ENCODE measurements around the gene OLFML2B.
"Not testable (repeated sequence)": the region's sequence is repeated elsewhere in the genome, so short reads cannot be mapped to it uniquely, and the experiment has no call there.

Gene OLFML2B

DNA sequence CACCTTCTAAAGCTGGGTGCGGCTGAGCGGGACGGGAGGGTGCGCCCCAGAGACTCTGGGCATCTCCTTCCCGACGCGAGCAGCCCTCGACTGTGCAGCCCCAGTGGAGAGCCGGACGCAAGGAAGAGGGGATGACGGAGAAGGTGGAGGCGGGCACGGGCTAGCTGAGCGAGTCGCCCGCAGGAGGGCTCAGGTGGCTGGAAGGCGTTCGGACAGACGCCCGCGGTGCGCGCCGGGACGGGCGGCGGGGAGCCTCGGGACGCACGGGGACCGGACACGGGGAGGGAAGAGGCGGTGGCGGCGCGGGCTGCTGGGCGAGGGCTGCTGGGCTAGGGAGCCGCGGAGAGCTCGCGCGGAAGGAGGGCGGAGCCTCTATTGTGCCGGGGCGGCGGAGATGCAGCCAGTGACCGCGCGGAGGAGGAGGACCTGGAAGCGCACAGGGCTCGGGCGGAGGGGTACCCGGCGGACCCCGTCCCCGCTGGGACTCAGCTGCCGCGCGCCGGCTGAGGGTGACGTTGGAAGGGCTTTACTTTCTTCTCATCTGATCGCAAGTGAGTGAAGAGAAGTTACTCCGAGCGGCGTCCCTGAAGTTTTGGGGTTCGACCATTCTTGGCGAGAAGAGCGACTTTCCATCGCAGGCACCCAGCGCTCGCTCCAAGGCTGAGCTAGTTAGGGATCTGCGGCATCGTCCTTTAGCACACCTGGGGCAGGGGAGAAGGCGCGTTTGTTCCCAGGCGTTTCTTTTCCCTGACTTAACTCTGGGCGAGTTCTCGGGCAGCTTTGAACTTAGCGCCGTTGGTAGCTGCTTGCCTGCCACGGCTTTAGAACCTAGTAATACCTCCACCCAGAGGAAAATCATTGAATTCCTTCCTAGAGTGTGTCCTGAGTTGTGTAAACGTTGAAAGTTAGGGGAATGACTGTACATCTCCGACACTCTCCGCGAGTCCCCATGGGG, at the start of gene OLFML2B:
OLFML2B (minus strand) TSS at position 323 of the 955 bp plus-strand sequence. CDS start 439 bp downstream, outside the sequence.
- no peak for DNase-seq (ENCODE audit: low read depth in 2 of 2)

DNA sequence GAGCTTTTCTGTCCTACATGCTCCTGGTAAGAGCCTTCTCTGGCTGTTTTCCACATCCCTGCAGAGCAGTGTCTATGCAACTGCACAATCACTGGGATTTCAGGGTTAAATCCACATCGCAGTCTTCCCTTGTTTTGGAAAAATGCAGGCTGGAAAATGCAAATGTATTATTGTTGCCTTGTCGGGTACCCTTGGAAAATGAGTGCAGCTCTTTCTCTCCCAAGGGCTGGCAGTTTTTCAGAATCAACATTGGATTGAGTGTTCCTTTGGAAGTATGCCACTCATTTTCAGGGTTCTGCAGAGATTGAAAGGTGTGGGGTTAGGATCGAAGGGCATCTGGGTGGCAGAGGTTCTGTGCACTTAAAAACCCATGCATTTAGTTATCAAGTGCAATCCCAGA, 49.1 kb upstream of the OLFML2B start:
- DNase-seq (ENCODE audit: low read depth in 2 of 2), result no peak

DNA sequence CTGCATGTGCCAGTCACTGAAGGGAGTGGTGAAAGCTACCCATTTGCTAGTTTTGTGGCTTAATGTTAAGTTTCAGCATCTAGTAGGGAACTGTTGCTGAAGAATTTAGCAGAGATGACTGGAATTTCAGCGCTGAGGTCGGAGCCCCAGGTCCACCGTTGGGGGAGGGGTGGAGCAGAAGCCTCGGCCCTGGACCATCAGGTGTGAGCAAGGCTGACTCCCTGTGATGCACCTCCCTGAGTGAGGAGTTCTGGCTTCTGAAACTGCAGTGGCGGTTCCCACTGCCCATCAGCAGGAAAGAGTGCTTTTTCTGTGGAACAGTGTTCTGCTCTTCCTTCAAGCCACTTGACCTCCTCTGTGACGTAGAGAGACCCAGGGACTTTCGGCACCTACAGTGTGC, 47.2 kb upstream of the OLFML2B start:
- no peak for DNase-seq (ENCODE audit: low read depth in 2 of 2)

DNA sequence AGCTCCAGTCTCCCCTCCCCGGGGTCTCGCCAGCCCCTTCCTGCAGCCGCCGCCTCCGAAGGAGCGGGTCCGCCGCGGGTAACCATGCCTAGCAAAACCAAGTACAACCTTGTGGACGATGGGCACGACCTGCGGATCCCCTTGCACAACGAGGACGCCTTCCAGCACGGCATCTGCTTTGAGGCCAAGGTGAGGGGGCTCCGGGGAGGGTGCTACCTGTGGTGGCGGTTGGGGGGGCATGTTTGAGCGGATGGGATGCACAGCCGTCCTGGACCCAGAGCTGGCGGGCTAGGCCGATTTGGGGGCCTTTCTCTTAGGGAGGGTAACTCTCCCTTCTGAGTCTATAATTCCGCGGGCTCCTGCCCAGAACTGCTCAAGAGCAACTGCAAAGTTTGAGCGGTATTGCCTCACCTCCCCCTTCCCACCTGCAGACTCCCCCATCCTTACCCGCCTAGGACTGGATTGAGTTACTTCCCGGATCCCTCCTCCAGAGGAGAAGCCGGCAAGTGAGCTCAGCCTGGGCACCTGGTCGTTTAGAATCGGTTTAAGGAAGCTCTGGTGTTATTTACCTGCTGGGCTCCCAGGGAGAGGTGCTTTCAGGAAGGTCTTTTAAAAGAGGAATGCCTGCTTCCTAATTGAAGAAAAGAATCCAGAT, 46.6 kb upstream of the OLFML2B start:
- no peak for DNase-seq (ENCODE audit: low read depth in 2 of 2)

DNA sequence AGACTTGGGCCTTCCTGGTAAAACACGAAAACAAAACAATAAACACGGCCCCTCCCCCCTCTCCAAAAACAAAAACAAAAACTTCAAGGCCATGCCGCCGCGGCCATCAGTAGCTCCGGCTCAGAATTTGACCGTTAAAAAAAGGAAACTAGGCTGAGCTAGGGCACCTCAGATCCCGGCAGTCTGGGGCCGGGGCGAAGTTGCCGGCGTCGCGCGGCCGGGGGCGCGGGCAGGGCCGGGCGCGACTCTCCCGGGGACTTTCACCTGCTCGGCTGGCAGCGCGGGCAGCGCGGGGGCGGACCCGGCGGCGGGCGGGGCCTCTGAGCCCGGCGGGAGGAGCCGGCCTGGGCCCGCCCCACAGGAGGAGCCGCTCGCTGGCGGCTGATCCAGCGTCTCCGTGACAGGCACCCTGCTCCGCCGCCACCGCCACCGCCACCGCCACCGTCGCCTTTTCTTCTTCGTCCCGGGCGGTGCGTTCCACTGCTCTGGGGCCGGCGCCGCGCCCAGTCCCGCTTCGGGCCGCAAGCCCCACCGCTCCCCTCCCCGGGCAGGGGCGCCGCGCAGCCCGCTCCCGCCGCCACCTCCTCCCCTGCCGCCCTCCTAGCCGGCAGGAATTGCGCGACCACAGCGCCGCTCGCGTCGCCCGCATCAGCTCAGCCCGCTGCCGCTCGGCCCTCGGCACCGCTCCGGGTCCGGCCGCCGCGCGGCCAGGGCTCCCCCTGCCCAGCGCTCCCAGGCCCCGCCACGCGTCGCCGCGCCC, 45.8 kb upstream of the OLFML2B start, which contains the start of gene NOS1AP:
NOS1AP (plus strand) TSS at position 358 of the 760 bp plus-strand sequence. CDS start 487 bp downstream, outside the sequence.
- DNase-seq (ENCODE audit: low read depth in 2 of 2), result peak; percentile 48 to 53

DNA sequence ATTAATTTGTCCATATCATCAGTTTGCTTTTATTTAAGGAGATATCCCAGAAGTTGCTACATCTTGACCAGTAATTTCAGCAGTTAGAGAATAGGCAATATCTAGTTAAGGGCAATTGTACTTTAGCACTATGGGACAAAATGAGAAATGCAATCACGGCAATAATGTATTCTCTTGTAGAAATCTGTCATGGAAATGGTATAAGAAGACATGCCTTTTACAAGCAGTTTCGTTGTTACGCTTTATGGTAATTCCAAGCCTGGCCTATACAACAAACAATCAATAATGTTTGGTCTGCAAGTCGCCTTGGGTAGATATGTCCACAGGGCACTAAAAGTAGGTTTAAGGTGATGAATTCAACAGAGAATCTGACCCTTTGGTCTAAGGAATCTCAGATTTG, 44.6 kb upstream of the OLFML2B start:
- no peak for DNase-seq (ENCODE audit: low read depth in 2 of 2)

DNA sequence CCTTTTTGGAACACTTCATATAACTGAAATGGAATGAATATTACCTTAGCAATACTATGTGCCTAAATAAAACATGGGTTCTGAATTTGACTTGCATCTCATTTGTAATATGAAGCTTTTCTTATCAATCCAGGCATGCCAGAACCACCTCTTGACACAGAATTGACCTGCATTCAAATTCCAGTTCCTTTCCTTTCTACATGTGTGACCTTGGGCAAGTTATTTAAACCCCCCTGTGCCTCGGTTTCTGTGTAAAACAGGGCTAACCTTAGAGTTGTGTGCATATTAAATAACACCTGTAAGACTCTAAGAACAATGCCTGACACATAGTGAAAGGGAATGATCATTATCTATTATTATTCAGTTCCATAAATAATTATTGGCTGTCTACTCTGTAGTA, 43.8 kb upstream of the OLFML2B start:
- no peak for DNase-seq (ENCODE audit: low read depth in 2 of 2)

DNA sequence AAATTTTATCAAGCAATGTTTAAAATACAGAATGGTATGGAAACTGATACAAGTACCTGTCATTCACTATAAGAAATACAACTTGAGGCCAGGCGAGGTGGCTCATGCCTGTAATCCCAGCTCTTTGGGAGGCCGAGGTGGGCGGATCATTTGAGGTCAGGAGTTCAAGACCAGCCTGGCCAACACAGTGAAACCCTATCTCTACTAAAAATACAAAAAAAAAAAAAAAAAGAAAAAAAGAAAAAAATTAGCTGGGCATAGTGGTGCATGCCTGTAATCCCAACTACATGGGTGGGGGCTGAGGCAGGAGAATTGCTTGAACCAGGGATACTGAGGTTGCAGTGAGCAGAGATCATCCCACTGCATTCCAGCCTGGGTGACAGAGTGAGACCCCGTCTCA, 43.2 kb upstream of the OLFML2B start:
- DNase-seq (ENCODE audit: low read depth in 2 of 2), result not testable (repeated sequence)

DNA sequence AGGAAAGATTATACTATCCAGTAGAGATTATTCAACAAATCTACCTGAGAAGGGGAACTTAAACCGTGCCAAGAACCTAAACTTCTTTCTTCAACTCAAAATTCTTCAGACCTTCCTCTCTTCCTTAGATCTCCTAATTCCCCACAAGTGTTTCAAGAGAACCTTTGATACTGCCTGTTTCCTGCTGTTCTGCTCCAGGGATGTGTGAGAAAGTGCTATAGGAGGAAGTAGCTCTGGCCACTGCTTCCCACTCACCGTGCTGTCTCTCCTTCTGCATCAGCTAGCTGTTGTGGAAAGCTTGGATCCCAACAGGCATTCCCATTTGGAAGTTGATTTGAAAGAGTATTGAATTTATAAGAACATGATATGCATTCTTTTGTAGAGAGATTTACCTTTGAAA, 41.3 kb upstream of the OLFML2B start:
- DNase-seq (ENCODE audit: low read depth in 2 of 2), result no peak

DNA sequence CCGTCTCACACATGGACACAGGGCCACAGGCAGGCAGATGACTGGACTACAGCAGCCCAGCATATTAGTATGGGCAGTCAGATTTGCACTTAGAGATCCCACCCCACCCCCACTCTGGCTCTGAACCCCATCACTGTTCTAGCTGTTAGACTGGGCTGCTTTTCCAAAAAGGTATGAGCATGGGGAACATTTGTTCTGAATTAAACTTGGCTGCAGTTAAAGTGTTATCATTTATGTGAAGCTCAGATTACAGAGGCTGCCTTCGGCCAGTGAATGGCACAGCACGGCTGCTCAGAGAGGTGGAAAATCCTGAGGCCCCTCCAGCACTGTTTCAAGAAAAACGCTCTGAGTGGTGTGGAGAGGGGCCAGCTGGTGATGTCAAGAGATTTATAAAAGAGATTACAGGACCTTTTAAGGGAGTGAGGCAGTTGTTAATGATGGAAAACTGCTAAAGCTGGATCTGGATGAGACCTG, 38.9 kb upstream of the OLFML2B start:
- DNase-seq (ENCODE audit: low read depth in 2 of 2), result no peak

DNA sequence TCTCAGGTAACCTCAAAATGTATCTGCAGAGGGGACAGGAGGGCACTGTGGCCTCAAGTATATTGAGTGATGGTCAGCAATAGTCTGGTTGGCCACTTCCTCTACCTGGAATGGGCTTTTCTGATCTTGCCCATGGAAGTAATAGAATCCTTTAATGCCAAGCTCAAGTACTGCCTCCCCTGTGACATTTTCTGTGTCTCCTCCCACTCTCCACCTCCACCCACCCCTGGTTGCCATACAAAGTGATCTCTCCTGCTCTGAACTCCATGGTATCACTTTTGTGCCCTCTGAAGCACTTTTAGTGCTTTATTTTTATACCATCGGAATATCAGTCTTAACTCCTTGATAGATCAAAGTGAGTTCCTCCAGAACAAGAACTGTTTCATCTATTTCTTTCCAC, 36.6 kb upstream of the OLFML2B start:
- DNase-seq (ENCODE audit: low read depth in 2 of 2), result no peak

DNA sequence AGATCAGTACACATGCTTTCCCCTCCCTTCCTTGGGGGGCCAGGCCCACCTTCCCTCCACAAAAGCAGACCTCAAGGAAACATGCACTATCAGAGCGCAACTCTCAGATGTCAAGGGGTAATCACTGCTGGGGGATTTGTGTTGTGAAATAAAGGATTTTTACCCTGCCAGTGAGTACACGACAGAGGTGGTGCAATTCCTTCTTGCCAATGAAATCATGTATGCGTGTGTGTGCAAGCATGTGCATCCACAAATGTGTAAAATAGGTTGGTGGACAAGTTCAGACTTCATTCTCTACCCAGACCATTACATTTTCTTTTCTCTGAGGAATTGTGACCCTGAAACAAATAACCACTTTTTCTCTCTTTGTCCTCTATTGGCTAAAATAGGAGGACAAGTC, 36.1 kb upstream of the OLFML2B start:
- DNase-seq (ENCODE audit: low read depth in 2 of 2), result no peak

DNA sequence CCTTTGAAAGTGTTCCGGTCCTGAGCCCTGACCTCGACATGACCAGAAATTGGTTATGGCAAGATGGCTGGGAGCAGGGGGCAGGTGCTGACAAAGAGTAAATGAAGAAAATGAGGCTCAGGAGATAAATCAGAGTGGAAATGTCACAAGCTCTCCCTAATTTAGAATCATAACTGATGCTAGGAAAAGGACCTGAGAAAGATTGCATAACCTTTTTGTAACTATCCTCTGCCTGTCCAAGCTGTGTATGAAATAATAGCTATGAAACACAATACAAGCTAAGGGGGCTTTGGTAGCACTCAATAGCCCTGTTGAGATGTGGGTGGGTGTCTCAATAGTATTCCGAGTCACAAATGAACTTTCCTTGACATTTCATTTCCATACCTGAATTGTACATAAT, 32.9 kb upstream of the OLFML2B start:
- DNase-seq (ENCODE audit: low read depth in 2 of 2), result no peak

DNA sequence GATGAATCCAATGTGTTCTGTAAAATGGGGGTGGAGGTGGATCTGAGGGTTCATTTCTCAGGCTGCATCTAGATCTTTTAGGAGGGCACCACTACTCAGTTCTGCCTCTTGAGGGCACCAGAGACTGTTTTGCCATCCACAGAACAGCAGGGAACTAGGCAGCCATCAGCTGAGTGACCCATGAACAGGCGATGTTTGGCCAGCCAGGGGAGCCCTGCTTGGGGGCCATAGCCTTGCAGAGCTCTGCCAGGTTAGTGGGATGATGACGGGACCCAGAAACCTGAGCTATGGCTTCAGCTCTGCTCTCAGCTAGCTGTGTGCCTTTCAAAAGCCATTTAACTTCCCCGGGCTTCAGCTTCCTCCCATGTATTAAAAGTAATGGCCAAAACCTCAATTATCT, 32.4 kb upstream of the OLFML2B start:
- DNase-seq (ENCODE audit: low read depth in 2 of 2), result peak in 1 of 2 donors; percentile 13

DNA sequence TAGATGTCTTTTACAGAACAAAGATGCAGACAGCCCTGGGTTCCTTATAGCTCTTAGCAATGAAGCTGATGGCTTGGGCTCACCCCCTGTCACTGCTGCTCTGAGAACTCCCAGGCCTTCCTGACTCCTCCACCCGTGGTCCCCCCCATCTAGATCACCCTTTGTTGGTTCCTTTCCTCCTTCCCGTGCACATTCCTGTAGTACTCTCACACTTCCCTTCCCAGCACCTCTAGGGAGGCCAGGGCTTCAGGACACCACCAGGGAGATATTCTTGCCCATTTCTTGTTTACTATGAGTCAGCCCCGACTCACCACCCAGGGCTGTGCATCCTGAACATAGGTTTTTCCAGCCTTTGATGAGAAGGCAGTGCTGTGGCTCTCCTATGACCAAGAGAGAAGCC, 31.4 kb upstream of the OLFML2B start:
- no peak for DNase-seq (ENCODE audit: low read depth in 2 of 2)

DNA sequence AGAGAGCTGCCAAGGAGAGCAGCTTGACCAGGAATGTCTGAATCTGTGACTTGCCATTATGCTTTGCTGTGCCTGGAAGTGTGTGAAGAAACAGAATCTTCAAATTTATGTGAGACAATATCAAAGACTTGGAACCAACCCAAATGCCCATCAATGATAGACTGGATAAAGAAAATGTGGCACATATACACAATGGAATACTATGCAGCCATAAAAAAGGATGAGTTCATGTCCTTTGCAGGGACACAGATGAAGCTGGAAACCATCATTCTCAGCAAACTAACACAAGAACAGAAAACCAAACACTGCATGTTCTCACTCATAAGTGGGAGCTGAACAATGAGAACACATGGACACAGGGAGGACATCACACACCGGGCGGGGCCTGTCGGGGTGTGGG, 30.3 kb upstream of the OLFML2B start:
- DNase-seq (ENCODE audit: low read depth in 2 of 2), result not testable (repeated sequence)

DNA sequence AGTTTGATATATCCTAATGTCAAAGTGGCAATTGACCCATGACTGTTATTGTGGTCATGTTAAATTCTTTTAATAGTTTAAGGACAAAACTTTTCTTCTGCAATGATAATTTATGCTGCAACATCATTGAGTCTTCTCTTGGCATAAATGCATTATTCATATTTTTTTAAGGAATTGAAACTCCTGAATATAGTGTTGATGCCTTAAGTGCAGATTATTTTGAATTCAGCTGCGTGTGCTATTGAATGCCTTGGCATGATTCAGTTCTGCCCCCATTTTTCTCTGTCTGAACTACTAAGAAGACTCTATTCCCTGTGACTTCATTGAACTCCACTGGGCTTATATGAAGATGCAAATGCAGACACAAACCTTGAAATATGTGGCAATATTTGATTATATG, 23.3 kb upstream of the OLFML2B start:
- no peak for DNase-seq (ENCODE audit: low read depth in 2 of 2)

DNA sequence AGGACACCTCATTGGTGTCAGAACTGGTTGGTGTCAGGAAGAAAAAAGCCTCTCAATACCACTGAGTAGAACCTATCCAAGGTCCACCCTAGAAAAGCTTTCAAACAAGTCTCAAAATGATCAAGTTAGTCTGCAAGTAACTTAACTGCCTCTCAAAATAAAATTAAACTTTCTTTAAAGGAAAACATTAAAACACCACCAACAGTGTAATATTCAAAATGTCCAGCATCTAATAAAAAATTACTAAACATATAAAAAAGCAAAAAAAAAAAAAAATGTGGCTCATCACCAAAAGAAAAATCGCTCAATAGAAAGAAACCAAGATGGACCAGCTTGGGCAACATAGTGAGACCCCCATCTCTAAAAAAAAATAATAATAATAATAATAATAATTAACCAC, 18.7 kb upstream of the OLFML2B start:
- no peak for DNase-seq (ENCODE audit: low read depth in 2 of 2)

DNA sequence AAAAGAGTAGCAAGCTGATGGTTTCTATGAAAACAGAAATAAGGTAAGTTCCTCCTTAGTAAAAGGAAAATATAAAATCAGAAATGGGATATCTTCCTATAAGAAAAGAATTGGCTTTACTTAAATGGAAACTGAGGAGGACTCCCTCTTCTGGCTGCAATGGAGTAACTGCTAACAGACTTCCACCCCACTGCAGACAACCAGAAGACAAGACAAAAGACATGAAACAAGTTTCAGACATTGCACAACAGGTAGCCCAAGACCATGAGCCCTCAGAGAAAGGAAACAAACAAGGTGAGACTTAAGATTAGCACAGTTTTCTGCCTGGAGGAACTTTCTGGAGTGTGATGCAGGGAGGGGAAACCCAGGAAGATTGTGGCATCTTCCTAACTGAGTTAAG, 17.0 kb upstream of the OLFML2B start:
- no peak for DNase-seq (ENCODE audit: low read depth in 2 of 2)

DNA sequence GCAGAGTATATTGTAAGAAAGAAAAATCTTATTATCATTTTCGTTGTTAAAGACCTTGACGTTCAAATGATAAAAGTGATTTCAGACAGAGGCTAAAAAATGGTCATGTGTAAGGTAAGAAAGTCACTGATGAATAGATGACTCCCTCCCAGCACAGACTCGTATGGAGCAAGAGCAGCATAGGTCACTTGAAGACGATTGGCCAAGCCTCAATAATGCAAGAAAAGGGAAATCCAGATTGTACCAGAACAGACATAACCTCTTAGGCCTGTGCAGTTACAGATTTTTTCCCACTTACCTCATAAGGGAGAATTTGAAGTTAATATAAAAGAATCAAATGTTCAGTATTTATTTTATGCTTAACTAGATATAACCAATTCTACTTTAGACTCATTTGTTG, 16.3 kb upstream of the OLFML2B start:
- no peak for DNase-seq (ENCODE audit: low read depth in 2 of 2)

DNA sequence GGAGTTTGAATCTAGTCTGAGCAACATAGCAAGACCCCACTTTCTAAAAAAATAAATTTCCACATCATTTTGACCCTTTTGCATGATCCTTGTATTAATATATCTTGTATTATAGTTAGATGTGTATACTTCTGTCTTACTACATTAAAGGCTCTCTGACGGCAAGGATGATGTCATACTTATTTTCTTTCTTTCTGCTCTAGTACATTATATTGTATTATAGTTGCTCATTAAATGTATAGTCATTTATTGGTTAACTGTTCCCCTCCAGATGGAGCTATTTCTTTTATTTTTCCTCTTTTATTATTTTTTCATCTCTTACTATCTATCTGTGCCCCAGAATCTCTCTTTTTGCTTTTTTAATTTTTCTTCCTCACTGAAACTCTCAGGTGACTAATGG, 15.0 kb upstream of the OLFML2B start:
- no peak for DNase-seq (ENCODE audit: low read depth in 2 of 2)

DNA sequence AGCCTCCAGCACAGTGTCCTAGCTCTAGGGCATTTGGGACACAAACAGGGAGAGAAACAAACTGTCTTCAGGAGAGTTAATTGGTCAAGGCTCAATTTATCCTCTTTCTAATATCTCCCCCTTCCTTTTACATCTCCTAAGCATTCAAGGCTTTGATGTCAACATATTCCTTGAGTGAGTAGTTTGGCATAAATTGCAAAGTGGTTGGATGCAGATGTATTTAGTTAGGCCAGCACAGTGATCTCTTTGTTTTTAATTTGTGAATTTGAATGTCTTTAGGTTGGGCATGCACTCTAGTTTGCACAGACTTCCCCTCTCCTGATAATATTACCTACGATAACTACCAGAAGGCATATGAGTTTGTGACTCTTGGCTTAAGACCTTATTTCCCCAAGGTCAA, 12.5 kb upstream of the OLFML2B start:
- DNase-seq (ENCODE audit: low read depth in 2 of 2), result no peak

Data from stimulated activated CD8-positive, alpha-beta memory T cell treated with anti-CD3 and anti-CD28 coated beads, Interleukin-7, amount 100 ng/mL, for 1 hour (primary cell).